GM12864 (cell line): ENCODE results near the gene PRDM5.

Source experiments
- DNase-seq: peaks from one replicate; pipeline ENCODE4 v3.0.0-alpha.2; 2011; ENCODE audit warnings: low read depth
- H3K4me3 ChIP-seq: 2 replicates; pipeline ENCODE4 v1.5.1; 2011; ENCODE audit warnings: mild to moderate bottlenecking, low read depth, low read length, control low read depth
- TF ChIP-seq, protein P1 (sequence below): IDR thresholded peaks from 2 replicates; pipeline ENCODE4 v1.5.1; 2011; ENCODE audit warnings: low read depth, mild to moderate bottlenecking, moderate library complexity, low read length, control low read depth, inconsistent platforms; ENCODE audit errors: missing control alignments

PRDM5 gene

DNA sequence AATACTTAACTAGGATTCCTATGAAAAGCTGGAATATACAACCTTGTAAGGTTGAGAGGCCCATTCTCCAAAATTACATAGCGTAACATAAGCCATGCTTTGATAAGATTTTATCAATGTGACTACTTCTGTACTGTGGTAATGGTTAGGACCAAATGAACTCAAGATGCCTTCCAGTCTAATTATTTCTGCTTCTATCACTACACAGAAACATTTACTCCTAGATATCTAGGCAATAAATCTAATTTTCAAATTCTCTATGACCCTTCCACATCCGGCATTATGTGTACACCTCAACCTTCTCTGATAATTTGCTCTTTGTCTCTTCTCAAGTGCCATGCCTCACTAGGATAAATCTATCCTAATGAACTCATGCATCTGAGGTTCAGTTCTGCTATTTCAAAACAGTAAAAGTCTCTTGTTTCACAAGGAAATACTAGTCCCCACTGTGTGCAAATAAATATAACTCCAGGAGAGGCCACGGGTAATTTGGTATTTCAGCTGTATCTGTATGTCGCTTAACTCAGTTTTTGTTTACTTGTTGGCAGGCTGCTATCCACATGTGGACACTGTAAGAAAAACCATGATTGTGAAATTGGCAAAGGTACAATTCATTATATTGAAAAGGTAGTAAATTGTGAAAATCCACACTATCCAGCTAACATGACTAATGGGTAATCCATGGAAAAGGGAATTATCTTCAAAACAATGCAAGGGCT, 93.3 kb downstream of the PRDM5 start:
- no peak for DNase-seq
- H3K4me3 ChIP-seq: no peak overlapping the region
- TF ChIP-seq, protein P1, sequence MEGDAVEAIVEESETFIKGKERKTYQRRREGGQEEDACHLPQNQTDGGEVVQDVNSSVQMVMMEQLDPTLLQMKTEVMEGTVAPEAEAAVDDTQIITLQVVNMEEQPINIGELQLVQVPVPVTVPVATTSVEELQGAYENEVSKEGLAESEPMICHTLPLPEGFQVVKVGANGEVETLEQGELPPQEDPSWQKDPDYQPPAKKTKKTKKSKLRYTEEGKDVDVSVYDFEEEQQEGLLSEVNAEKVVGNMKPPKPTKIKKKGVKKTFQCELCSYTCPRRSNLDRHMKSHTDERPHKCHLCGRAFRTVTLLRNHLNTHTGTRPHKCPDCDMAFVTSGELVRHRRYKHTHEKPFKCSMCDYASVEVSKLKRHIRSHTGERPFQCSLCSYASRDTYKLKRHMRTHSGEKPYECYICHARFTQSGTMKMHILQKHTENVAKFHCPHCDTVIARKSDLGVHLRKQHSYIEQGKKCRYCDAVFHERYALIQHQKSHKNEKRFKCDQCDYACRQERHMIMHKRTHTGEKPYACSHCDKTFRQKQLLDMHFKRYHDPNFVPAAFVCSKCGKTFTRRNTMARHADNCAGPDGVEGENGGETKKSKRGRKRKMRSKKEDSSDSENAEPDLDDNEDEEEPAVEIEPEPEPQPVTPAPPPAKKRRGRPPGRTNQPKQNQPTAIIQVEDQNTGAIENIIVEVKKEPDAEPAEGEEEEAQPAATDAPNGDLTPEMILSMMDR: no peak

DNA sequence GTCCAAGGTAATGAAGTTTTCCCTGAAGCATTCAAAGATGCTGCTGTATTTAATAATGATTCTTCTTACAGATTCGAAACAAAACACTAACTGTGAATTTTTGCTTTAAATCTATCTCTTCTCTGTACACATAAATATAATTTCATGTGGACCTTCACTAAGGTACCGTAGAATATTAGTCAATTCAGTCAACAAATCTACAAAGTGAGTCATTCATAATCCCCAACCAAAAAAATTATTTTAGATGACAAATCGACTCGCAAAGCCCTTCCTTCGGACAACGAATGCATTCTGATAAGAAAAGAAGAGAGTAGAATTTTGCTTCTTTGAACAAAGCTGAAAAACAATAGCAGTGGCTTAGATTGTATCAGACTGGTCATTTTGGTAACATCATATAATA, 95.7 kb downstream of the PRDM5 start:
- no peak overlapping the region for H3K4me3 ChIP-seq
- no peak for DNase-seq
- TF ChIP-seq, protein P1: no peak

DNA sequence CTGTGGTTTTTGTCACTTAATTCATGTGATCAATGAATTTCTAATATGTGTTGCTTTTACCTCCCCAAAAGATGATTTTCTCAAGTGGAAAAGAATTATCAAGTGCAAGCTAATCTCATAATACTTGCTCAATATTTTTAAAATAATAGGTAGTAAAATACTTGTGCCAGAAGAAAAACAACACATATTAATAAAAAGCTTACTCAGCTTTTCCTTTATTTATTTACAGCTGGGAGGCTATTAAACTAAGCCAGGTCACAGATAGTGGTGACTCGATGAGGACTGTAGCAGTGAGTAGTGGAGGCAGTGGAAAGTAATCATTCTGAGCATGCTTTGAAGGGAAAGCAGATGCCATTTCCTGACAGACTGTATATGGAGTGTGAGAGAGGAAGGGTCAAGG, 96.1 kb downstream of the PRDM5 start:
- DNase-seq: no peak
- TF ChIP-seq, protein P1: no peak
- H3K4me3 ChIP-seq: no peak overlapping the region

DNA sequence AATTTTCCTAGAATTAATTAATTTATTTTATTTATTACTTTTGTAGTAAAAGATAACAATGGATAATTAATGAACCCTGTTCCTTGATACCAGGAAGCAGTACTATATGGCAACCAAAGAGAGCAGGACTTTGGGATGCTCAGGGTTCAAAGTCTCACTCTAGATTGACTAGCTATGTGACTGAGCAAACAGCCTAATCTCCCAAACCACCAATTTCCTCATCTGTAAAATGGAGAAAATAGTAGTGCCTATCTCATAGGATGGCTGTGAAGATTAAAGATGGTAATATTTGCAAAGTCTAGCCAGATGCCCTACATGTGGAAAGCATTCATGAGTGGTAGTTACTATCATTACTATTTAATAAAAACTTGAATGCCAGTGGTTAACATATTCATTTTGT, 97.6 kb downstream of the PRDM5 start:
- DNase-seq: no peak
- TF ChIP-seq, protein P1: no peak
- H3K4me3 ChIP-seq: no peak overlapping the region

DNA sequence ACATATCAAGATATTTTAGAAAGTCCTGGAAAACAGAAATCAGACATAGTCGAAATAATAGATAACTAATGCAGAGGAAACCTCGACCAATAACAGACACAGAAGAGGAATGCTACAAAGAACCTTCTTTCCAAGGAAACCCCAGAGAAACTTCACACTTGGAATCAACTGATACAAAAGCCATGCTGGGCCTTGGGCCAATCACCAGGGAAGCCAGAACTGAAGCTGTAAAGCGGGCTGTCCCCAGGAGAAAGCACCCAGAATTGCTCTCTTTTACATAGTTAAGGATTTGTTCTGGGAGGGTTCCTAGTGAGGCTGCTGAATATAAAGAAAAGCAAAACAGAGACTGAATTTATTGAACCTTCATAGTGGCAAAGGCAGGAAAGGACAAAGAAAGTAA, 100.5 kb downstream of the PRDM5 start:
- TF ChIP-seq, protein P1: no peak
- DNase-seq: no peak
- H3K4me3 ChIP-seq: no peak overlapping the region

DNA sequence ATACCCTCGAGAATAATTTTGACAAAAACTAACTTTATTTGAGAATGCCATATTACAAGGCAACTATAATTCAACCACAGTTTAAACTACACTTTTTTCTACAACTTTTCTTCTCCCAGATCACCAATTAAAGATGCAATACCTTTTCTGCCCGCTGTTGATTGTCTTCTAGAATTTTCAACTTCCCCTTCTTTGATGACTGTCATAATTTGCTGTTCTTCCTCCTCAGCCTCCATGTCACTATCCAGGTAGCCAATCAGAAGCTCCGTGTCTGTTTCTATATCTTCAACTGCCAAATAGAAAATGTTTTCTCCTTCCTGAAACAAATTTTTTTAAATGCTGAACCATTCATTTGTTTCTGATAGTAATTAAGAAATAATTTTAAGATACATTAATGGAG, 101.5 kb downstream of the PRDM5 start:
- TF ChIP-seq, protein P1: no peak
- DNase-seq: no peak
- H3K4me3 ChIP-seq: no peak overlapping the region

DNA sequence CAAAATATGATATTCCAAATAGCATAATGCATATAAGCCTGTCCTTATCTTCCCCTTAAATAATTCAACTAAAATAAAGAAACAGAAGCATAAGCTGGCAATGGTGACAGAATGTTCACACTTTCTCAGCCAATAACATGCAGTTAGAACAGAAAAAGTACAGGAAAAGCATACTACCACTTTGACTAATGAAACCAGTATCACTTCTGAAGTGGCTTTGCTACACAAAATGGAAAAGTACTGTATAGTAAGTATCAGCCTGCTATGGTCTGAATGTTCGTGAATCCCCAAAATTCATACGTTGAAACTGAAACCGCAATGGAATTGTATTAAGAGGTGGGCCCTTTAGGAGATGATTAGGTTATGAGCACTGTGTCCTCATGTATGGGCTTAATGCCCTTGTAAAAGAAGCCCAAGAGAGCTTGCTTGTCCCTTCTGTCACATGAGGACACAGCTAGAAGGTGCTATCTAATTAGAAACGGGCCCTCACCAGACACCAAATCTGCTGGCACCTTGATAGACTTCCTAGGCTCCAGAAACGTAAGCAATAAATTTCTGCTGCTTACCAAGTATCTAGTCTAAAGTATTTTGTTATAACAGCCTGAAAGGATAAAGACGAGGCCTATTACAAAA, 102.6 kb downstream of the PRDM5 start:
- no peak overlapping the region for H3K4me3 ChIP-seq
- TF ChIP-seq, protein P1: no peak
- DNase-seq: no peak
